Lung microvascular endothelial cell (primary cell): ENCODE measurements around the gene CTBP2. TPM values are rescaled to one million over a fixed set of nuclear protein-coding genes. Genes with fewer than 3 reads are reported as not detected.

Experiments used
- DNase-seq, 2 donors: peaks; one replicate each; pipeline versions ENCODE4 v3.0.0 to v3.0.0-alpha.2; 2010; ENCODE audit warnings: low read depth in 2 of 2
- total RNA-seq: library from RNA; depleted of rRNA; stranded (reverse); fragments of >200 nt; gene quantifications from 2 replicates; pipeline ENCODE4 v1.2.1, GENCODE V29; 2014

Gene CTBP2
- total RNA-seq = 60.6 and 79.6 TPM in 2 replicates

GRCh38 chr10:125159932-125160855 is at the start of gene CTBP2:
TSS of gene CTBP2 (minus strand) at chr10:125160563.
- peak; percentile 55 to 56 for DNase-seq

GRCh38 chr10:125209591-125210355 is 49.4 kb upstream of the CTBP2 start:
- peak; percentile 23 to 28 for DNase-seq

GRCh38 chr10:125208854-125209565 is 48.6 kb upstream of the CTBP2 start:
- no peak for DNase-seq

GRCh38 chr10:125206623-125207022 is 46.3 kb upstream of the CTBP2 start:
- DNase-seq = no peak

GRCh38 chr10:125205431-125205830 is 45.1 kb upstream of the CTBP2 start:
- no peak for DNase-seq

GRCh38 chr10:125204400-125204799 is 44.0 kb upstream of the CTBP2 start:
- DNase-seq = no peak

- no peak for DNase-seq
Observed at GRCh38 chr10:125203186-125203800, 42.9 kb upstream of the CTBP2 start.

- DNase-seq = no peak
Observed at GRCh38 chr10:125201791-125202622, 41.6 kb upstream of the CTBP2 start.

GRCh38 chr10:125201108-125201524 is 40.8 kb upstream of the CTBP2 start:
- no peak for DNase-seq

- DNase-seq = no peak
Observed at GRCh38 chr10:125200396-125200795, 40.0 kb upstream of the CTBP2 start.

GRCh38 chr10:125199270-125199669 is 38.9 kb upstream of the CTBP2 start:
- DNase-seq = no peak

GRCh38 chr10:125194814-125195213 is 34.5 kb upstream of the CTBP2 start:
- no peak for DNase-seq

GRCh38 chr10:125193306-125193877 is 33.0 kb upstream of the CTBP2 start:
- DNase-seq = no peak

GRCh38 chr10:125192620-125193019 is 32.3 kb upstream of the CTBP2 start:
- no peak for DNase-seq

- no peak for DNase-seq
Observed at GRCh38 chr10:125192005-125192404, 31.6 kb upstream of the CTBP2 start.

GRCh38 chr10:125190946-125191345 is 30.6 kb upstream of the CTBP2 start:
- no peak for DNase-seq

- DNase-seq = no peak
Observed at GRCh38 chr10:125190414-125190813, 30.1 kb upstream of the CTBP2 start.

GRCh38 chr10:125189162-125189561 is 28.8 kb upstream of the CTBP2 start:
- no peak for DNase-seq

- DNase-seq = no peak
Observed at GRCh38 chr10:125187238-125188194, 27.2 kb upstream of the CTBP2 start.
